H7 (cell line): ENCODE data around the gene STC2. TPM values are rescaled to one million over a fixed set of nuclear protein-coding genes. Genes with fewer than 3 reads are reported as not detected.

Experiments
- DNase-seq: peaks from one replicate; pipeline ENCODE4 v3.0.0; 2012
- H3K27me3 ChIP-seq: 2 replicates; pipeline ENCODE4 v1.6.0; 2011; ENCODE audit warnings: mild to moderate bottlenecking, low read length; ENCODE audit not compliant: control insufficient read depth, insufficient read depth
- H3K36me3 ChIP-seq: replicated peaks from 2 replicates; pipeline ENCODE4 v1.5.1; 2011; ENCODE audit warnings: low read length; ENCODE audit not compliant: control insufficient read depth, insufficient read depth
- H3K4me3 ChIP-seq: 2 replicates; pipeline ENCODE4 v1.5.1; 2011; ENCODE audit warnings: low read depth, mild to moderate bottlenecking, control low read depth, low read length, moderate library complexity; ENCODE audit not compliant: insufficient read depth
- total RNA-seq: library from RNA; depleted of rRNA; stranded (reverse); fragments of >200 nt; shearing (Covaris generic); gene quantifications from 2 replicates; pipeline ENCODE4 v1.2.3, GENCODE V29; 2014; rRNA removed

Gene STC2
- total RNA-seq, 1 experiment from 2014 or later, result 17.8 TPM

- Histone ChIP-seq H3K4me3 (no peak overlapping the region), H3K27me3 (peaks cover 18% of the 10 kb centered on the region), H3K36me3 (no peaks in the 10 kb centered on the region)
- no peak for DNase-seq
These were observed 45.3 kb downstream of the STC2 start for GRCh38 chr5:173282916-173283315.

DNA sequence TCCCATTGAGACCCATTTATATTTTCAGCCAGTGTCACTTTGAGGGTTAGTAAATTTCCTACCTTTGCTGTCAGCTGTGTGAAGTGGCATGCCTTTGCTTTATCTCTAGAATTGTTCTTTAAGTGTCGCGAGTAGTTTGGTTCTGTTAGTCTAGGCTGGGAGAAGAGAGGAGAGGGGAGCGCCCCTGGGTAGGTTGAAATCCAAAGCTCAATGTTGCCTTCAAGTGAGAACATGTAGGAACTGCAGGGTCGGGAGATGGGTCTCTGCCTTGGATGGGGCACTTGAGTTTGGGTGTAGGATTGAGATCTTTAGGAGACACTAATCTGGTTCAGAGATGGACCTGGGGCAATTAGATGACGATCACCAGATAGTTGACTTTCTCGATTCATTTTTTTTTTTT, 46.3 kb downstream of the STC2 start:
- Histone ChIP-seq H3K36me3 (no peaks in the 10 kb centered on the region), H3K27me3 (peaks cover 18% of the 10 kb centered on the region), H3K4me3 (no peak overlapping the region)
- peak; percentile 85 for DNase-seq

DNA sequence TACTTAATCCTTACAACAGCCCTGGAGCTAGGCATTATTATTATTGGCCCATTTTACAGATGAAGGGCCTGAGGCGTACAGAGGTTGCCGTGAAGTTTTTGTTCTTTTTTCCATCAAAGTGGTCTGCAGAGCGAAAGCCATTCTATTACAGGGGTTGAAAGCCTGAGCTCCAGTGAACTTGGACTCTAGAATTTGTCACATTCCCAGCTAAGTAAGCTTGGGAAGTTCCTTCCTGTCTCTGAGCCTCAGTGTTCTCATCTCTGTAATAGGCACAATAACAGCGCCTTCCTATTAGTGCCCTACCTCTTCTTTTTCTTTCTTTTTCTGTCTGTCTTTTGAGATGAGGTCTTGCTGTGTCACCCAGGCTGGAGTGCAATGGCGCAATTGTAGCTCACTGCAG, 49.0 kb downstream of the STC2 start:
- no peak overlapping the region for H3K4me3 ChIP-seq
- DNase-seq, result no peak
- peaks cover 15% of the 10 kb centered on the region for H3K27me3 ChIP-seq
- no peaks in the 10 kb centered on the region for H3K36me3 ChIP-seq

- Histone ChIP-seq H3K36me3 (no peaks in the 10 kb centered on the region), H3K27me3 (peaks cover 11% of the 10 kb centered on the region), H3K4me3 (no peak overlapping the region)
- DNase-seq, result no peak
These were observed 49.6 kb downstream of the STC2 start for GRCh38 chr5:173278641-173279040.

GRCh38 chr5:173278172-173278571, 50.0 kb downstream of the STC2 start:
- no peak overlapping the region for H3K4me3 ChIP-seq
- H3K36me3 ChIP-seq, result no peaks in the 10 kb centered on the region
- H3K27me3 ChIP-seq, result peaks cover 6% of the 10 kb centered on the region
- no peak for DNase-seq

GRCh38 chr5:173274771-173275170, 53.4 kb downstream of the STC2 start:
- DNase-seq, result no peak
- Histone ChIP-seq H3K27me3 (no peaks in the 10 kb centered on the region), H3K36me3 (no peaks in the 10 kb centered on the region), H3K4me3 (no peak overlapping the region)

DNA sequence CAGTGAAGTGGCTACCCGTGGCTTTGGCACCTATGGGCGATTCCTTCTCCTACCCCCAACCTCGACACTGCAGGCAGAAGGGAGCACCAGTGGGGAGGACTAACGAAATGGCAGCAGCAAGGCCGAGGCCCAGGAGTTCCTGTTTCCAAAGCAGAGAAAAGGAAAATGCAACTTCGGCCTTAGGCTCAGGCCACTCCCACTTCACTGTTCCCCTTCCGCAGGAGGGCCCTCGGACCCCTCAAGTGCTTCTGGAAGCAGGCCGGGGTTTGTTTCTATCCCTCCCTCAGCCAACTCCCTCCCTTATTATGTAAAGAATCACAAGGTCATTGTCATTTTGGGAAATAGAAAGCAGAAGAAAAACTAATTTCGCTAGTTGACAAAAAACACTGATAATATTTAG, 56.8 kb downstream of the STC2 start:
- Histone ChIP-seq H3K36me3 (no peaks in the 10 kb centered on the region), H3K27me3 (no peaks in the 10 kb centered on the region), H3K4me3 (no peak overlapping the region)
- no peak for DNase-seq

- Histone ChIP-seq H3K36me3 (no peaks in the 10 kb centered on the region), H3K27me3 (0 out of 2 replicates have a peak, but pooled peaks cover 1% of the 10 kb centered on the region), H3K4me3 (no peak overlapping the region)
- no peak for DNase-seq
These were observed 59.3 kb downstream of the STC2 start for GRCh38 chr5:173268750-173269432.

GRCh38 chr5:173265433-173265832, 62.8 kb downstream of the STC2 start:
- DNase-seq, result no peak
- H3K36me3 ChIP-seq, result no peaks in the 10 kb centered on the region
- peaks cover 1% of the 10 kb centered on the region; the same call in 1 of the 2 replicates for H3K27me3 ChIP-seq

More at GRCh38 chr5:173265433-173265832, 62.8 kb downstream of the STC2 start:
- no peak overlapping the region for H3K4me3 ChIP-seq

Other genes starting within 250 kb of the STC2 start
- gene BNIP1, start 183.9 kb downstream of the STC2 start, total RNA-seq, result 21.1 and 25.6 TPM in 2 replicates
- 2.4 and 3.8 TPM in 2 replicates for gene NKX2-5, start 93.2 kb downstream of the STC2 start, total RNA-seq